DOHH2 (cell line): ENCODE measurements around the gene DRC3.

ENCODE experiments used
- H3F3A ChIP-seq: fragments of 200-600 bp; sonication (generic), shearing (Covaris generic); 2 replicates; pipeline ENCODE4 v1.6.0; 2016; ENCODE audit warnings: antibody characterized with exemption, mild to moderate bottlenecking; ENCODE audit not compliant: control insufficient read depth, insufficient read depth
- H3K27ac ChIP-seq: fragments of 200-600 bp; sonication (generic); 2 replicates; pipeline ENCODE4 v1.5.1; 2014; ENCODE audit warnings: low read depth, mild to moderate bottlenecking, low read length, moderate library complexity
- H3K27me3 ChIP-seq: fragments of 200-600 bp; sonication (generic); 2 replicates; pipeline ENCODE4 v1.6.1; 2014; ENCODE audit warnings: mild to moderate bottlenecking, low read length, mixed read lengths; ENCODE audit not compliant: control insufficient read depth
- H3K36me3 ChIP-seq: fragments of 200-600 bp; sonication (generic); 2 replicates; pipeline ENCODE4 v1.6.1; 2014; ENCODE audit warnings: mild to moderate bottlenecking, low read length, moderate library complexity, mixed read lengths; ENCODE audit not compliant: control insufficient read depth
- H3K4me1 ChIP-seq: fragments of 200-600 bp; sonication (generic); 2 replicates; pipeline ENCODE4 v1.6.1; 2014; ENCODE audit warnings: mild to moderate bottlenecking, low read length, mixed read lengths; ENCODE audit not compliant: control insufficient read depth
- H3K4me2 ChIP-seq: fragments of 200-600 bp; sonication (generic); 2 replicates; pipeline ENCODE4 v1.6.0; 2014; ENCODE audit warnings: mild to moderate bottlenecking, low read length, moderate library complexity
- H3K4me3 ChIP-seq: fragments of 200-600 bp; sonication (generic); 2 replicates; pipeline ENCODE4 v1.5.1; 2014; ENCODE audit warnings: mild to moderate bottlenecking, low read length, mixed read lengths
- H3K79me2 ChIP-seq: fragments of 200-600 bp; sonication (generic); 2 replicates; pipeline ENCODE4 v1.6.1; 2014; ENCODE audit warnings: mild to moderate bottlenecking, low read length, mixed read lengths; ENCODE audit not compliant: control insufficient read depth
- H3K9me2 ChIP-seq: fragments of 200-600 bp; sonication (generic); replicated peaks from 2 replicates; pipeline ENCODE4 v1.6.1; 2014; ENCODE audit warnings: mild to moderate bottlenecking, low read length, mixed read lengths; ENCODE audit not compliant: control insufficient read depth
- H3K9me3 ChIP-seq: fragments of 200-600 bp; sonication (generic); 2 replicates; pipeline ENCODE4 v1.6.1; 2014; ENCODE audit warnings: antibody characterized with exemption, low read length, mixed read lengths; ENCODE audit not compliant: control insufficient read depth, insufficient read depth
- H4K20me1 ChIP-seq: fragments of 200-600 bp; sonication (generic); 2 replicates; pipeline ENCODE4 v1.6.0; 2014; ENCODE audit warnings: low read depth, mild to moderate bottlenecking, antibody characterized with exemption, low read length, moderate library complexity; ENCODE audit not compliant: control insufficient read depth, insufficient read depth
- CTCF ChIP-seq: fragments of 200-600 bp; sonication (generic); IDR thresholded peaks from one replicate; pipeline ENCODE4 v1.5.1; 2014; ENCODE audit warnings: antibody characterized with exemption, mild to moderate bottlenecking, low read depth, low read length; ENCODE audit not compliant: poor library complexity, severe bottlenecking
- EZH2phosphoT487 ChIP-seq: fragments of 200-600 bp; sonication (generic); IDR thresholded peaks from 2 replicates; pipeline ENCODE4 v1.6.1; 2017; ENCODE audit warnings: borderline replicate concordance, mild to moderate bottlenecking, antibody characterized with exemption, low read length, moderate library complexity, mixed read lengths

The DRC3 gene

GRCh38 chr17:17964710-17965109 is 8.0 kb upstream of the DRC3 start:
- H3F3A ChIP-seq, result no peaks in the 10 kb centered on the region

GRCh38 chr17:17965152-17965721 is 7.4 kb upstream of the DRC3 start:
- TF ChIP-seq EZH2phosphoT487, result no peak
- TF ChIP-seq CTCF, result no peak
- H3K4me2 ChIP-seq, result no peak overlapping the region

More at GRCh38 chr17:17964710-17965109, 8.0 kb upstream of the DRC3 start:
- Histone ChIP-seq H3K9me2 (no peaks in the 10 kb centered on the region), H3K27ac (no peak overlapping the region), H3K9me3 (no peaks in the 10 kb centered on the region), H3K36me3 (no peaks in the 10 kb centered on the region), H3K4me3 (no peak overlapping the region), H3K4me2 (no peak overlapping the region), H3K4me1 (no peaks in the 10 kb centered on the region), H3K79me2 (no peaks in the 10 kb centered on the region), H3K27me3 (no peaks in the 10 kb centered on the region), H4K20me1 (no peaks in the 10 kb centered on the region)
- TF ChIP-seq EZH2phosphoT487 (no peak), CTCF (no peak)

GRCh38 chr17:17966399-17966798 is 6.3 kb upstream of the DRC3 start:
- H3K27ac ChIP-seq, result no peak overlapping the region
- no peaks in the 10 kb centered on the region for H4K20me1 ChIP-seq
- H3F3A ChIP-seq, result no peaks in the 10 kb centered on the region
- no peaks in the 10 kb centered on the region for H3K36me3 ChIP-seq
- no peak overlapping the region for H3K4me3 ChIP-seq
- H3K27me3 ChIP-seq, result 0 out of 2 replicates have a peak, but pooled peaks cover 2% of the 10 kb centered on the region
- H3K9me3 ChIP-seq, result no peaks in the 10 kb centered on the region
- TF ChIP-seq CTCF (no peak), EZH2phosphoT487 (no peak)
- H3K4me2 ChIP-seq, result no peak overlapping the region
- H3K79me2 ChIP-seq, result no peaks in the 10 kb centered on the region
- H3K9me2 ChIP-seq, result no peaks in the 10 kb centered on the region
- H3K4me1 ChIP-seq, result peaks cover 6% of the 10 kb centered on the region

More at GRCh38 chr17:17965152-17965721, 7.4 kb upstream of the DRC3 start:
- Histone ChIP-seq H3K9me2 (no peaks in the 10 kb centered on the region), H3K27ac (no peak overlapping the region), H3K4me3 (no peak overlapping the region), H3K9me3 (no peaks in the 10 kb centered on the region), H3K4me1 (no peaks in the 10 kb centered on the region), H4K20me1 (no peaks in the 10 kb centered on the region), H3K79me2 (no peaks in the 10 kb centered on the region), H3K27me3 (no peaks in the 10 kb centered on the region), H3K36me3 (no peaks in the 10 kb centered on the region), H3F3A (no peaks in the 10 kb centered on the region)
